NT2/D1 (cell line): ENCODE data around the gene C10orf67.

Experiments used
- DNase-seq: peaks from one replicate; pipeline ENCODE4 v3.0.0-alpha.2; 2011; ENCODE audit warnings: low read depth, low spot score
- H3K27me3 ChIP-seq: 2 replicates; pipeline ENCODE4 v1.6.0; 2011; ENCODE audit warnings: mild to moderate bottlenecking; ENCODE audit not compliant: insufficient read length, insufficient read depth
- H3K36me3 ChIP-seq: 2 replicates; pipeline ENCODE4 v1.6.1; 2011; ENCODE audit warnings: mild to moderate bottlenecking, low read length, mixed read lengths; ENCODE audit not compliant: insufficient read depth, insufficient read length
- H3K4me1 ChIP-seq: 2 replicates; pipeline ENCODE4 v1.5.1; 2011; ENCODE audit not compliant: insufficient read depth, insufficient read length
- H3K4me3 ChIP-seq: 2 replicates; pipeline ENCODE4 v1.5.1; 2011; ENCODE audit warnings: low read depth; ENCODE audit not compliant: insufficient read length
- H3K9ac ChIP-seq: 2 replicates; pipeline ENCODE4 v1.6.0; 2011; ENCODE audit warnings: low read depth; ENCODE audit not compliant: insufficient read length
- H3K9me3 ChIP-seq: 2 replicates; pipeline ENCODE4 v1.5.1; 2011; ENCODE audit warnings: mild to moderate bottlenecking, low read length; ENCODE audit not compliant: insufficient read depth
- SUZ12 ChIP-seq: IDR thresholded peaks from 2 replicates; pipeline ENCODE4 v1.6.1; 2011; ENCODE audit not compliant: insufficient read length, insufficient read depth; ENCODE audit errors: extremely low read depth
- YY1 ChIP-seq: IDR thresholded peaks from 2 replicates; pipeline ENCODE4 v1.6.1; 2011; ENCODE audit not compliant: insufficient read length, insufficient read depth
- ZNF274 ChIP-seq: IDR thresholded peaks from 2 replicates; pipeline ENCODE4 v1.6.1; 2011; ENCODE audit warnings: mild to moderate bottlenecking, low read depth, low read length

Gene C10orf67

DNA sequence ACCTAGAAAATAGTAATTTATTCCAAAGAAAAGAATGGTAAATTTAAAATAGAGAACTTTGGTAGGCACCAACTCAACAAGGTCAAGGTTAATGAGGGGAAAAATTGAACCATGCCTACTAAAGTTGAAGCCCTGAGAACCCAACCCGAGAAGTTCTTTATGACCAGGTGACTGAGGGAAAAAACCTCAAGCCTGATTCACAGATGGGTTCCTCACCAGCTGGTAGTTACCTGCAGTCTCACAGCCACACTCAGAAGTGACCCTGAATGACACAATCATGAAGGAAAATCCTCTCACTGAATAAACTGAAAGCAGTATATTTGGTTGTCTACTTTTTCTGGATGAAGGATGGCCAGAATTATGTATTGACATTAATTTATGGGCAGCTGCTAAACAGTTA lies 7.0 kb downstream of the C10orf67 start:
- peaks cover 11% of the 10 kb centered on the region for H3K27me3 ChIP-seq
- no peaks in the 10 kb centered on the region for H3K9me3 ChIP-seq
- no peak overlapping the region for H3K9ac ChIP-seq
- no peak for DNase-seq
- H3K4me1 ChIP-seq, result no peaks in the 10 kb centered on the region
- TF ChIP-seq SUZ12 (no peak), ZNF274 (no peak), YY1 (no peak)
- no peak overlapping the region for H3K4me3 ChIP-seq
- no peaks in the 10 kb centered on the region for H3K36me3 ChIP-seq

DNA sequence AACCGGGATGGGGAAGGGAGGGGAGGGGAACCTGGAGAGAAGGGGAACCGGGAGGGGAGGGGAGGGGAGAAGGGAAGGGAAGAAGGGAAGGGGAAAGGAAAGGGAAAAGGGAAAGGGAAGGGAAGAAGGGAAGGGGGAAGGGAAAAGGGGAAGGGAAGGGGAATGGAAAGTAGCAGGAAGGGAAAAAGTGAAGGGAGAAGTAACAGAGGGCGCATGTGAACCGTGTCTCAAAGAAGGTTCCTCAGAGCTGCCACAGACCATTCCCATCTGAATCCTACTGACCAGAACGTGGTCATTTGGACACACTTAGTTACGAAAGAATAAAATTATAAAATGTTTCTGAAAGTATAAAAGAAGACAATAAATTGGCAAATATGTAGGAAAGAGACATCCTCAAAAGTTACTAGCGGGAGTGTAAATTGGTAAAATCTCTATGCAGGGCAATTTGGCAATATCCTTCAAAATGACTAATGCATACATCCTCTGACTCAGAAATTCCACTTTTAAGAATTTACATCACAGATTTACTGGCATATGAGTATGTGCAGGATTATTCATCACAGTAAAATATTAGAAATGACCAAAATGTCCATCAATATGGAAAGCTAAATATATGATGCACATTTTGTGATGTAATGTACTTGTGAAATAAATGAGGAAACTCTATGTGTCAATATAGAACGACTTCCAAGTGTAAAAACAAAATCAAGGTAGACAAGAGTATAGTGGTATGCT lies 12.9 kb downstream of the C10orf67 start:
- no peak overlapping the region for H3K9ac ChIP-seq
- TF ChIP-seq ZNF274 (no peak), SUZ12 (no peak), YY1 (no peak)

DNA sequence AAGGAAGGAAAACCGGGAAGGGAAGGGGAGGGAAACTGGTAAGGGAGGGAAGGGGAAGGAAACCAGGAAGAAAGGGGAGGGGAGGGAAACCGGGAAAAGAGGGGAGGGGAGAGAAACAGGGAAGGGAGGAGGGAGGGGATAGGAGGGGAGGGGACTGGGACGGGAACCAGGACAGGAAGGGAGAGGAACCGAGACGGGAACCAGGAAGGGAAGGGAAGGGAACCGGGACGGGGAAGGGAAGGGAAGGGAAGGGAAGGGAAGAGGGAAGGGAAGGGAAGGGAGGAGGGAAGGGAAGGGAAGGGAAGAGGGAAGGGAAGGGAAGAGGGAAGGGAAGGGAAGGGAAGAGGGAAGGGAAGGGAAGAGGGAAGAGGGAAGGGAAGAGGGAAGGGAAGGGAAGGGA lies 13.6 kb downstream of the C10orf67 start:
- TF ChIP-seq YY1 (no peak), ZNF274 (no peak), SUZ12 (no peak)
- no peaks in the 10 kb centered on the region for H3K36me3 ChIP-seq
- no peaks in the 10 kb centered on the region for H3K27me3 ChIP-seq
- H3K4me1 ChIP-seq, result no peaks in the 10 kb centered on the region
- H3K9ac ChIP-seq, result no peak overlapping the region
- no peaks in the 10 kb centered on the region for H3K9me3 ChIP-seq
- no peak for DNase-seq
- H3K4me3 ChIP-seq, result no peak overlapping the region

More for the DNA sequence above, 12.9 kb downstream of the C10orf67 start:
- Histone ChIP-seq H3K36me3 (no peaks in the 10 kb centered on the region), H3K9me3 (no peaks in the 10 kb centered on the region), H3K27me3 (no peaks in the 10 kb centered on the region), H3K4me3 (no peak overlapping the region), H3K4me1 (no peaks in the 10 kb centered on the region)
- DNase-seq, result no peak

DNA sequence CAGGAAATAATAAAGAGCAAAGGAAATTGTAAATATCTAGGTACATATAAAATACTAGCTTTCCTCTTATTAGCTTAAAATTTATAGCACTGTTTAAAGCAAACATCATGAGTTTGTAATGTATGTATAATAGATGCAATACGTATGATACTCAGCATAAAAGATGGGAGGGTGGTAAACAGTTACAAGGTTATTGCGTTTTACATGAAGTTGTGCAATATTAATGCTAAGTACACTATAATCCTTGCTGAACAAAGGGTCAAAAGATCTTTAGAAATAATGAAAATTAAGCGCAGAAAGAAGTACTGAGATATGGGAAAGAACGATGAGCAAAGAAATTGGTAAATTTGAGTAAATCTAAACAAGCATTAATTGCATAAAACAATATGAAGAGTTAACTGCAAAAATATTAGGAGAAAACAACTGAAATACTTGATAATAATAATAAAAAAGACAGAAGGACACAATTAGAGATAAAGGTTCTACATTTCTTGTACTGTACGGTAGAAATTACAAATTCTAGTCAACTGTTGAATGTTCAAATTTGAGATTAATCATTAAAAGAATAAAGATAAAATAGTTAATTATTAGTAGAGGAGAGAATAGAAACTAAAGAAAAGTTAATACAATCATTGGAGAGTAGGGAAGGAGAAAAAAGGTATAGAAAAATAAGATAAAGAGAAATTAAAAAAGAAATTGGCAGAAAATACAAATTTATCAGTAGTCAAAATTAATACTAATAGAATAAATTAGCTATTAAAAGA lies 17.9 kb downstream of the C10orf67 start:
- TF ChIP-seq SUZ12 (no peak), YY1 (no peak), ZNF274 (no peak)
- DNase-seq, result no peak
- no peaks in the 10 kb centered on the region for H3K27me3 ChIP-seq
- no peaks in the 10 kb centered on the region for H3K9me3 ChIP-seq
- no peaks in the 10 kb centered on the region for H3K4me1 ChIP-seq
- no peak overlapping the region for H3K4me3 ChIP-seq
- H3K9ac ChIP-seq, result no peak overlapping the region
- no peaks in the 10 kb centered on the region for H3K36me3 ChIP-seq

DNA sequence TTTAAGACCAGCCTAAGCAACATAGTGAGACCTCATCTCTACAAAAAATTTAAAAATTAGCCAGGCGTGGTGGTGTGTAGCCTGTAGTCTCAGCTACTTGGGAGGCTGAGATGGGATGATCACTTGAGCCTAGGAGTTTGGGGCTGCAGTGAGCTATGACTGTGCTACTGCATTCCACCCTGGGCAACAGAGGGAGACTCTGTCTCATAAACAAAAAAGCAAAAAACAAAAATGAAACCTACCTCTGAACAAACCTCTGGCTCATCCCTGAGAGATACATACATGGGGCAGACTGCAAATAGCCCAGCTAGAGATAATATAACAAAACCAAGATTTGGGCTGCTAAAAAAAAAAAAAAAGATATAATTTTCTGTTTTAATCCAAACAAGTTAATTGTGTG lies 19.5 kb downstream of the C10orf67 start:
- no peak for DNase-seq
- Histone ChIP-seq H3K9me3 (no peaks in the 10 kb centered on the region), H3K36me3 (no peaks in the 10 kb centered on the region), H3K27me3 (no peaks in the 10 kb centered on the region), H3K4me3 (no peak overlapping the region), H3K4me1 (no peaks in the 10 kb centered on the region), H3K9ac (no peak overlapping the region)
- no peak for TF ChIP-seq YY1
- no peak for TF ChIP-seq ZNF274
- no peak for TF ChIP-seq SUZ12

DNA sequence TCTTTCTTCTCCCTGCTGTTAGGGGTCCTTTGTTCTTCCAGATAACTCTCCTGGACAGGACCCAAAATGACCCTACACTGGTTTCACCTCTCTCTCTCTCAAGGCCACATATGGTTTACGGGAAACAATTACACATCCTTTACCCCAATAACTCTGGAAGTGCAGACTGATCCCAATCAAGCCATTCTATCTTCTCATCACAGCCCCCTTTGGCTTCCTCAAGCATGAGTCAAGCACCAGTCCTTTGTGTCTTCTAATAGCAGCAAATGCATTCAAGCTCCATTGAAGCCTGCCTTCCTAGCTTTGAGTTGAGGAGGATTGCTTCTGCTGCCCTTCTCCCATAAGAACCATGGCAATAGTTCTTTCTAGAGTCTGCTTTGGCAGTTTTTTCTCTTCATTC lies 20.2 kb downstream of the C10orf67 start:
- Histone ChIP-seq H3K9me3 (no peaks in the 10 kb centered on the region), H3K4me3 (no peak overlapping the region), H3K9ac (no peak overlapping the region), H3K27me3 (no peaks in the 10 kb centered on the region), H3K36me3 (no peaks in the 10 kb centered on the region), H3K4me1 (no peaks in the 10 kb centered on the region)
- no peak for DNase-seq
- TF ChIP-seq SUZ12 (no peak), YY1 (no peak), ZNF274 (no peak)

DNA sequence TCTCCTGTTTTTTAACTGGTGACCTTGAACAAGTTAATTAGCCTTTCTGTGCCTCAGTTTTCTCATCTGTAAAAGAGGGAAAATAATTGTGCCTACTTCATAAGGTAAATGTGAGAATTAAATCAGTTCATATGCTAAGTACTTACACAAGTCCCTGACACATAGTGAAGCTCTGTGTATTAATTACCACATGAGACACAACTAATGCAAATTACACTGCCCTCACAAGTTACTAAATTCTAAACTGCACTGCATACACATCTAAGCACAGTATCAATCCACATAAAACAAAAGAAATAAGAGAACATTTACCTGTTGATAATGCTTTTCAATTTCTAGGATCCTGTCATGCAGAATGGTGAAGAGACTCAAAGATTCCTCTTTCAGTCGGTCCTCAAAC lies 22.5 kb downstream of the C10orf67 start:
- no peak overlapping the region for H3K9ac ChIP-seq
- no peak overlapping the region for H3K4me3 ChIP-seq
- peaks cover 3% of the 10 kb centered on the region; the same call in 1 of the 2 replicates for H3K9me3 ChIP-seq
- no peaks in the 10 kb centered on the region for H3K27me3 ChIP-seq
- H3K4me1 ChIP-seq, result peaks cover 2% of the 10 kb centered on the region
- H3K36me3 ChIP-seq, result no peaks in the 10 kb centered on the region
- DNase-seq, result no peak
- no peak for TF ChIP-seq SUZ12
- no peak for TF ChIP-seq YY1
- TF ChIP-seq ZNF274, result no peak
